ENCODE data around the gene TCF25.

TCF25 gene

GRCh38 chr16:89949121-89949742, 75.8 kb downstream of the TCF25 start:
- Histone ChIP-seq H4K91ac (ENCODE audit: low read depth, low read length, poor library complexity) (no peak overlapping the region), H2BK12ac (ENCODE audit: low read length) (no peak overlapping the region), H3K79me1 (ENCODE audit: low read depth, low read length) (peaks cover 15% of the 10 kb centered on the region), H3K4me2 (ENCODE audit: insufficient read depth, low read length, poor library complexity, severe bottlenecking) (peak overlapping the region; percentile 89), H2AFZ (ENCODE audit: low read length) (no peak overlapping the region), H3K4me3 (ENCODE audit: low read length in 2 of 2) (peak overlapping the region; percentile 55 to 82), H3K9ac (ENCODE audit: low read depth, low read length, poor library complexity) (peak overlapping the region; percentile 78), H3K27me3 (ENCODE audit: control insufficient read depth in 3 of 3, insufficient read depth in 3 of 3, low read depth in 1 of 3, low read length in 3 of 3) (peaks cover 2 to 16% (median 13%) of the 10 kb centered on the region in 3 experiments), H3K4me1 (ENCODE audit: control insufficient read depth in 2 of 2, insufficient read depth in 1 of 2, low read depth in 1 of 2, low read length in 2 of 2) (peaks cover 5 to 6% of the 10 kb centered on the region in 2 donors), H3K4ac (ENCODE audit: low read length) (no peak overlapping the region), H3K9me3 (replicated peaks in 1 of 2; ENCODE audit: control insufficient read depth in 2 of 2, insufficient read depth in 1 of 2, low read depth in 1 of 2, low read length in 2 of 2) (no peaks in the 10 kb centered on the region), H2AK5ac (ENCODE audit: low read depth, low read length) (peak overlapping the region; percentile 90), H4K8ac (ENCODE audit: low read depth, low read length) (peak overlapping the region; percentile 43), H3K23ac (ENCODE audit: low read depth, low read length, poor library complexity) (peak overlapping the region; percentile 96), H3K36me3 (replicated peaks in 1 of 2; ENCODE audit: control insufficient read depth in 2 of 2, insufficient read depth in 2 of 2, low read length in 2 of 2) (peaks cover 0 to 5% of the 10 kb centered on the region in 2 donors), H3K18ac (ENCODE audit: low read length) (peak overlapping the region; percentile 83), H2BK5ac (ENCODE audit: low read length) (no peak overlapping the region), H3K27ac (replicated peaks; ENCODE audit: low read length) (no peak overlapping the region), H2BK15ac (ENCODE audit: low read length) (no peak overlapping the region), H3K14ac (ENCODE audit: low read length) (peak overlapping the region; percentile 89), H2BK120ac (ENCODE audit: low read depth, low read length) (no peak overlapping the region)
- DNase-seq (ENCODE audit: low spot score): no peak
- WGBS, 2 donors (ENCODE audit: extremely low coverage in 2 of 2, insufficient read length in 2 of 2, insufficient replicate concordance in 1 of 2): no CpG with 5 or more reads among the region's 55 CpGs

GRCh38 chr16:89949756-89950155, 76.4 kb downstream of the TCF25 start:
- Histone ChIP-seq H3K18ac (ENCODE audit: low read length) (peak overlapping the region; percentile 27), H2BK120ac (ENCODE audit: low read depth, low read length) (no peak overlapping the region), H3K36me3 (replicated peaks in 1 of 2; ENCODE audit: control insufficient read depth in 2 of 2, insufficient read depth in 2 of 2, low read length in 2 of 2) (peaks cover 3 to 10% of the 10 kb centered on the region in 2 donors), H3K4me2 (ENCODE audit: insufficient read depth, low read length, poor library complexity, severe bottlenecking) (peak overlapping the region; percentile 89), H2AFZ (ENCODE audit: low read length) (no peak overlapping the region), H2BK15ac (ENCODE audit: low read length) (no peak overlapping the region), H3K27me3 (ENCODE audit: control insufficient read depth in 3 of 3, insufficient read depth in 3 of 3, low read depth in 1 of 3, low read length in 3 of 3) (peaks cover 2 to 16% (median 13%) of the 10 kb centered on the region in 3 experiments), H3K23ac (ENCODE audit: low read depth, low read length, poor library complexity) (no peak overlapping the region), H4K8ac (ENCODE audit: low read depth, low read length) (no peak overlapping the region), H3K14ac (ENCODE audit: low read length) (peak overlapping the region; percentile 89), H3K4me1 (ENCODE audit: control insufficient read depth in 2 of 2, insufficient read depth in 1 of 2, low read depth in 1 of 2, low read length in 2 of 2) (peaks cover 5 to 7% of the 10 kb centered on the region in 2 donors), H2BK12ac (ENCODE audit: low read length) (peak overlapping the region; percentile 6), H3K9ac (ENCODE audit: low read depth, low read length, poor library complexity) (peak overlapping the region; percentile 50), H2BK5ac (ENCODE audit: low read length) (no peak overlapping the region), H3K4ac (ENCODE audit: low read length) (no peak overlapping the region), H3K27ac (replicated peaks; ENCODE audit: low read length) (no peak overlapping the region), H3K9me3 (replicated peaks in 1 of 2; ENCODE audit: control insufficient read depth in 2 of 2, insufficient read depth in 1 of 2, low read depth in 1 of 2, low read length in 2 of 2) (no peaks in the 10 kb centered on the region), H3K4me3 (ENCODE audit: low read length in 2 of 2) (peak overlapping the region; percentile 55 to 58), H3K79me1 (ENCODE audit: low read depth, low read length) (peaks cover 15% of the 10 kb centered on the region), H2AK5ac (ENCODE audit: low read depth, low read length) (peak overlapping the region; percentile 90), H4K91ac (ENCODE audit: low read depth, low read length, poor library complexity) (no peak overlapping the region)
- WGBS, 2 donors (ENCODE audit: extremely low coverage in 2 of 2, insufficient read length in 2 of 2, insufficient replicate concordance in 1 of 2): no CpG with 5 or more reads among the region's 12 CpGs
- DNase-seq (ENCODE audit: low spot score): no peak

GRCh38 chr16:89951509-89951908, 78.1 kb downstream of the TCF25 start:
- no peaks in the 10 kb centered on the region for H3K9me3 ChIP-seq (replicated peaks in 1 of 2; ENCODE audit: control insufficient read depth in 2 of 2, insufficient read depth in 1 of 2, low read depth in 1 of 2, low read length in 2 of 2)
- H3K79me1 ChIP-seq (ENCODE audit: low read depth, low read length): peaks cover 15% of the 10 kb centered on the region
- no peak overlapping the region for H4K8ac ChIP-seq (ENCODE audit: low read depth, low read length)
- WGBS, 2 donors (ENCODE audit: extremely low coverage in 2 of 2, insufficient read length in 2 of 2, insufficient replicate concordance in 1 of 2): no CpG with 5 or more reads among the region's 5 CpGs
- no peak overlapping the region for H3K9ac ChIP-seq (ENCODE audit: low read depth, low read length, poor library complexity)
- H3K18ac ChIP-seq (ENCODE audit: low read length): no peak overlapping the region
- H3K4me2 ChIP-seq (ENCODE audit: insufficient read depth, low read length, poor library complexity, severe bottlenecking): no peak overlapping the region
- no peak overlapping the region for H2AK5ac ChIP-seq (ENCODE audit: low read depth, low read length)
- no peak overlapping the region for H3K4me3 ChIP-seq (ENCODE audit: low read length in 2 of 2)
- peaks cover 5 to 20% of the 10 kb centered on the region in 2 donors for H3K36me3 ChIP-seq (replicated peaks in 1 of 2; ENCODE audit: control insufficient read depth in 2 of 2, insufficient read depth in 2 of 2, low read length in 2 of 2)
- H4K91ac ChIP-seq (ENCODE audit: low read depth, low read length, poor library complexity): no peak overlapping the region
- H2BK5ac ChIP-seq (ENCODE audit: low read length): no peak overlapping the region
- no peak for DNase-seq (ENCODE audit: low spot score)
- H3K14ac ChIP-seq (ENCODE audit: low read length): no peak overlapping the region
- H2BK12ac ChIP-seq (ENCODE audit: low read length): no peak overlapping the region
- no peak overlapping the region for H3K27ac ChIP-seq (replicated peaks; ENCODE audit: low read length)
- no peak overlapping the region for H2AFZ ChIP-seq (ENCODE audit: low read length)
- H3K4me1 ChIP-seq (ENCODE audit: control insufficient read depth in 2 of 2, insufficient read depth in 1 of 2, low read depth in 1 of 2, low read length in 2 of 2): peaks cover 5 to 7% of the 10 kb centered on the region in 2 donors
- H3K23ac ChIP-seq (ENCODE audit: low read depth, low read length, poor library complexity): no peak overlapping the region
- no peak overlapping the region for H2BK120ac ChIP-seq (ENCODE audit: low read depth, low read length)
- H3K27me3 ChIP-seq (ENCODE audit: control insufficient read depth in 3 of 3, insufficient read depth in 3 of 3, low read depth in 1 of 3, low read length in 3 of 3): peaks cover 2 to 11% (median 10%) of the 10 kb centered on the region in 3 experiments
- H3K4ac ChIP-seq (ENCODE audit: low read length): no peak overlapping the region
- no peak overlapping the region for H2BK15ac ChIP-seq (ENCODE audit: low read length)

GRCh38 chr16:89952049-89952448, 78.7 kb downstream of the TCF25 start:
- H2BK12ac ChIP-seq (ENCODE audit: low read length): no peak overlapping the region
- H3K27me3 ChIP-seq (ENCODE audit: control insufficient read depth in 3 of 3, insufficient read depth in 3 of 3, low read depth in 1 of 3, low read length in 3 of 3): peaks cover 2 to 7% (median 6%) of the 10 kb centered on the region in 3 experiments
- whole genome bisulfite sequencing, 2 donors (ENCODE audit: extremely low coverage in 2 of 2, insufficient read length in 2 of 2, insufficient replicate concordance in 1 of 2): no CpG with 5 or more reads among the region's 12 CpGs
- H2BK120ac ChIP-seq (ENCODE audit: low read depth, low read length): no peak overlapping the region
- no peak overlapping the region for H2BK5ac ChIP-seq (ENCODE audit: low read length)
- H3K23ac ChIP-seq (ENCODE audit: low read depth, low read length, poor library complexity): no peak overlapping the region
- no peak overlapping the region for H3K4me3 ChIP-seq (ENCODE audit: low read length in 2 of 2)
- no peak overlapping the region for H3K14ac ChIP-seq (ENCODE audit: low read length)
- no peak overlapping the region for H3K27ac ChIP-seq (replicated peaks; ENCODE audit: low read length)
- peaks cover 5 to 7% of the 10 kb centered on the region in 2 donors for H3K4me1 ChIP-seq (ENCODE audit: control insufficient read depth in 2 of 2, insufficient read depth in 1 of 2, low read depth in 1 of 2, low read length in 2 of 2)
- DNase-seq (ENCODE audit: low spot score): no peak
- no peak overlapping the region for H3K4me2 ChIP-seq (ENCODE audit: insufficient read depth, low read length, poor library complexity, severe bottlenecking)
- no peak overlapping the region for H3K4ac ChIP-seq (ENCODE audit: low read length)
- H4K91ac ChIP-seq (ENCODE audit: low read depth, low read length, poor library complexity): no peak overlapping the region
- no peak overlapping the region for H2AFZ ChIP-seq (ENCODE audit: low read length)
- H2AK5ac ChIP-seq (ENCODE audit: low read depth, low read length): no peak overlapping the region
- no peak overlapping the region for H3K9ac ChIP-seq (ENCODE audit: low read depth, low read length, poor library complexity)
- H4K8ac ChIP-seq (ENCODE audit: low read depth, low read length): no peak overlapping the region
- H3K79me1 ChIP-seq (ENCODE audit: low read depth, low read length): peaks cover 15% of the 10 kb centered on the region
- no peaks in the 10 kb centered on the region for H3K9me3 ChIP-seq (replicated peaks in 1 of 2; ENCODE audit: control insufficient read depth in 2 of 2, insufficient read depth in 1 of 2, low read depth in 1 of 2, low read length in 2 of 2)
- H3K18ac ChIP-seq (ENCODE audit: low read length): no peak overlapping the region
- H3K36me3 ChIP-seq (replicated peaks in 1 of 2; ENCODE audit: control insufficient read depth in 2 of 2, insufficient read depth in 2 of 2, low read length in 2 of 2): peaks cover 5 to 25% of the 10 kb centered on the region in 2 donors
- no peak overlapping the region for H2BK15ac ChIP-seq (ENCODE audit: low read length)

All from neuronal stem cell (in vitro differentiated cells).